HL-60 (cell line): Measurements from ENCODE around the gene GABRB1.

Experiments used
- DNase-seq, 2 experiments: peaks; one replicate each; pipeline ENCODE4 v3.0.0-alpha.2; 2010 to 2020; ENCODE audit warnings: low read depth in 1 of 2, low spot score in 1 of 2
- H3K27ac ChIP-seq: fragments of 250-450 bp; sonication (Bioruptor Pico); replicated peaks from 2 replicates; pipeline ENCODE4 v1.5.1; 2020; ENCODE audit warnings: mild to moderate bottlenecking, moderate library complexity
- H3K27me3 ChIP-seq: fragments of 250-450 bp; sonication (Bioruptor Pico); 2 replicates; pipeline ENCODE4 v1.5.1; 2021; ENCODE audit warnings: mild to moderate bottlenecking, moderate library complexity; ENCODE audit not compliant: insufficient read depth, poor library complexity, severe bottlenecking
- H3K4me3 ChIP-seq: replicated peaks from 2 replicates; pipeline ENCODE4 v1.5.1; 2011; ENCODE audit warnings: mild to moderate bottlenecking, control low read depth, low read length; ENCODE audit not compliant: insufficient read depth
- CTCF ChIP-seq: IDR thresholded peaks from one replicate; pipeline ENCODE4 v1.5.1; 2011; ENCODE audit warnings: low read length, control low read depth, inconsistent platforms; ENCODE audit not compliant: insufficient read depth
- GABPA ChIP-seq: IDR thresholded peaks from 2 replicates; pipeline ENCODE4 v1.6.1; 2012; ENCODE audit warnings: low read depth
- POLR2AphosphoS5 ChIP-seq: IDR thresholded peaks from 2 replicates; pipeline ENCODE4 v1.6.1; 2012; ENCODE audit warnings: low read depth
- REST ChIP-seq: IDR thresholded peaks from 2 replicates; pipeline ENCODE4 v1.6.1; 2012; ENCODE audit warnings: low read depth; ENCODE audit not compliant: insufficient replicate concordance
- SPI1 ChIP-seq: IDR thresholded peaks from 2 replicates; pipeline ENCODE4 v1.6.1; 2012; ENCODE audit warnings: low read depth, mild to moderate bottlenecking, borderline replicate concordance

GABRB1 gene

DNA sequence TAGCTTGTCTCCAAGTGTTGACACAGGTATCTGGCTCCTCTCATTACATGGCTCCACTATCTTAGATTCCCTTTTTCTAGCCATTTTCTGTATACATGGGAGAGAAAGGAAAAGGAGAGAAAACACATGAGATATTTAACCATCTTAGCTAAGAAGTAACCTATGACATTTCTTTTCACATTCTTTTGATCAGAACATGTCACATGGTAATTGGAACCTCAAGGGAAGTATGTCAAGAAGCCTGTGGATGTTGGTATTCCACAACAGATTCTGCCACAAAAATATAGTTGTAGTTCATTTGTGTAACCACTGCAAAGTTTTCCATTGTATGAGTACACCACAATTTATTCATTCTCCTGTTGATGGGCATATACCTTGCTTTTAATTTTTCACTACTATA lies 18.7 kb upstream of the GABRB1 start:
- no peak for DNase-seq
- Histone ChIP-seq H3K27ac (no peak overlapping the region), H3K4me3 (no peak overlapping the region), H3K27me3 (no peaks in the 10 kb centered on the region)
- no peak for TF ChIP-seq GABPA
- TF ChIP-seq CTCF, result no peak
- TF ChIP-seq REST, result no peak
- TF ChIP-seq POLR2AphosphoS5, result no peak
- no peak for TF ChIP-seq SPI1

DNA sequence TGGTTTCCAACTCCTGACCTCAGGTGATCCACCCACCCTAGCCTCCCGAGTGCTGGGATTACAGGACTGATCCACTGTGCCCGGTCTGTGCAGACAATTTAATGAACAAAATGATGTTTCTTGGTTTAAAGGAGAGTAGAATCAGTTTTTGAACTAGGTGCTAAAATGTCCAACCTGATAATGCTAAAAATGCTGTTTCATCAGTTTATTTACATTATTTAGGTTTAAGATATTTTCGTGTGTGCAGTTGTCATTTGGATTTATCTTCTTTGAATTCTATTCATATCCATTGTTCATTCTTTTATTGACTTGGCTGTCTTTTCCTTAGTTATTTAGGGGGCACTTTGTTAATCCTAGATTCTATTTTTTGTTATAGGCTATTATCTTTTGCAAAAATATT lies 18.0 kb upstream of the GABRB1 start:
- H3K27me3 ChIP-seq, result no peaks in the 10 kb centered on the region
- H3K4me3 ChIP-seq, result no peak overlapping the region
- no peak for DNase-seq
- H3K27ac ChIP-seq, result no peak overlapping the region
- TF ChIP-seq REST (no peak), CTCF (no peak), SPI1 (no peak), POLR2AphosphoS5 (no peak), GABPA (no peak)

DNA sequence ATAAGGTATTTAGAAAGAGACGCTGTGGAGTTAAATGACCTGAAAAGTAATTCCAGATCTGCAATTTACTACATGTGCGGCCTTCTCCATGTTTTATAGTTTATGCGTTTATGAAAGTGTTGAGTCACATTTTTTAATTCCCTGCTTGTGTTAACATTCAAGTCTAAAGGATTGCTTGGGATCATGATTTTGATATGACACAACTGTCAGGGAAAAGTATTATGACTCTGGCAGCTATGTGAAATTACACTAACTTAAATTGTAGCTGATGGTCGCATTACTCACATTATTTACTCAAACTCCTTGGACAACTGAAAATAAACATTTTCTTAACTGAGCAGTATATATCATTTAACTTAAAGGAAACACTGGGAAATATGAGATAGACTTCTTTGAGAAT lies 14.3 kb upstream of the GABRB1 start:
- Histone ChIP-seq H3K4me3 (no peak overlapping the region), H3K27ac (no peak overlapping the region), H3K27me3 (no peaks in the 10 kb centered on the region)
- DNase-seq, result no peak
- TF ChIP-seq POLR2AphosphoS5 (no peak), REST (no peak), CTCF (no peak), GABPA (no peak), SPI1 (no peak)
